DMS79 treated with DMSO at 0.1 percent for 48 hours (cell line): Measurements from ENCODE around the gene UGGT2.
"Not testable (repeated sequence)": the region's sequence is repeated elsewhere in the genome, so short reads cannot be mapped to it uniquely, and the experiment has no call there.

Experiments used
- DNase-seq: peaks from one replicate; lab custom pipeline; 2025; lab: John Stamatoyannopoulos, UW

UGGT2 gene

GRCh38 chr13:95972651-95973050 lies 80.5 kb downstream of the UGGT2 start:
- DNase-seq: not testable (repeated sequence)

- no peak for DNase-seq
These were observed 82.3 kb downstream of the UGGT2 start for GRCh38 chr13:95970878-95971277.

- no peak for DNase-seq
These were observed 84.3 kb downstream of the UGGT2 start for GRCh38 chr13:95968906-95969305.

- no peak for DNase-seq
These were observed 95.9 kb downstream of the UGGT2 start for GRCh38 chr13:95957331-95957730.

- no peak for DNase-seq
These were observed 96.5 kb downstream of the UGGT2 start for GRCh38 chr13:95956589-95957148.

- DNase-seq: no peak
These were observed 97.5 kb downstream of the UGGT2 start for GRCh38 chr13:95955719-95956118.

GRCh38 chr13:95955255-95955654 lies 97.9 kb downstream of the UGGT2 start:
- DNase-seq: no peak

- DNase-seq: no peak
These were observed 98.9 kb downstream of the UGGT2 start for GRCh38 chr13:95954266-95954665.

- DNase-seq: no peak
These were observed 103.1 kb downstream of the UGGT2 start for GRCh38 chr13:95950103-95950502.

- DNase-seq: no peak
These were observed 104.5 kb downstream of the UGGT2 start for GRCh38 chr13:95948656-95949055.

GRCh38 chr13:95937714-95938320 lies 115.4 kb downstream of the UGGT2 start:
- DNase-seq: no peak

GRCh38 chr13:95931300-95932025 lies 121.7 kb downstream of the UGGT2 start:
- no peak for DNase-seq

GRCh38 chr13:95929430-95929829 lies 123.8 kb downstream of the UGGT2 start:
- DNase-seq: no peak

- DNase-seq: not testable (repeated sequence)
These were observed 124.8 kb downstream of the UGGT2 start for GRCh38 chr13:95928367-95928906.

- no peak for DNase-seq
These were observed 127.0 kb downstream of the UGGT2 start for GRCh38 chr13:95926231-95926630.

- DNase-seq: no peak
These were observed 128.7 kb downstream of the UGGT2 start for GRCh38 chr13:95924389-95924994.

- DNase-seq: no peak
These were observed 131.7 kb downstream of the UGGT2 start for GRCh38 chr13:95921485-95921884.

GRCh38 chr13:95920485-95920884 lies 132.7 kb downstream of the UGGT2 start:
- DNase-seq: no peak

- no peak for DNase-seq
These were observed 134.3 kb downstream of the UGGT2 start for GRCh38 chr13:95918860-95919259.

GRCh38 chr13:95914991-95915501 lies 138.2 kb downstream of the UGGT2 start:
- DNase-seq: no peak

- no peak for DNase-seq
These were observed 146.2 kb downstream of the UGGT2 start for GRCh38 chr13:95906999-95907398.

- DNase-seq: no peak
These were observed 149.6 kb downstream of the UGGT2 start for GRCh38 chr13:95903569-95903968.

- no peak for DNase-seq
These were observed 150.5 kb downstream of the UGGT2 start for GRCh38 chr13:95902741-95903140.
